ENCODE results near the gene CFAP299.

The CFAP299 gene

GRCh38 chr4:80452055-80452454 is 116.5 kb downstream of the CFAP299 start:
- no peak for DNase-seq (ENCODE audit: low spot score)

DNA sequence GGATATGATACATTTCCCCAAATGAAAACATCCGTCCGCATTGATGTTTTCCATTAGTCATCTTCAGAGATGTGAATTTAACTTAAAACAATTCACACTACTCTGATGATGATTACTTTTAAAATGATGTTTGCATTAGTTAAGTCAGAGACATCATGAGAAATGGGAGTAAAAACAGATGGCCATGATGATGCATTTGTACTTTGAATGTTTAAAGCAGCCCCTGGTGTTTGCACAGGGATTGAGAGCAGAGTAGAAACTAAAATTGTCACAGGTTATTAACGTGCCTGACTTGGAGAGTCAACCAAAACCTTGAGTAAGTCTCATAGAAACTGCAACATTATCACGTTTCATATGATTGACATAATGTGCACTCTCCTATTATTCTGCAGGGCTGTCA is 117.2 kb downstream of the CFAP299 start:
- DNase-seq (ENCODE audit: low spot score), result no peak

DNA sequence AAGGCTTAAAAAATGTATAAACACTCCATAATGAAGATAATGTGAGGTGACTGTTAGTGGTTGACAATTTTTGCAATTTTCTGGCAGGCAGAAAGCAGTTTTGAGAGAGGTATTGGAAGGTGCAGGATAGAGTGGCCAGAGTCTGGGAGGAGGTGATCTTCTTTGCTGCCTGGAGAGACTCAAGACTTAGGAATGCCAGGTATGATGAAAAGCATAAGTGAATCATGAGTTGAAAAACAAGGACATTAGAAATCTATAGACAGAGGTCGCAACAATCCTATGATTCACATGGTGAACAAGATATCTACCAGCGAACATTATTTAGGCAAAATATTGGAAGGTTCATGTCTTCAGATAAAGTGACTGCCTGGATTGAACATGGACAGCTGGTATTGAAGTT is 118.5 kb downstream of the CFAP299 start:
- DNase-seq (ENCODE audit: low spot score), result no peak

DNA sequence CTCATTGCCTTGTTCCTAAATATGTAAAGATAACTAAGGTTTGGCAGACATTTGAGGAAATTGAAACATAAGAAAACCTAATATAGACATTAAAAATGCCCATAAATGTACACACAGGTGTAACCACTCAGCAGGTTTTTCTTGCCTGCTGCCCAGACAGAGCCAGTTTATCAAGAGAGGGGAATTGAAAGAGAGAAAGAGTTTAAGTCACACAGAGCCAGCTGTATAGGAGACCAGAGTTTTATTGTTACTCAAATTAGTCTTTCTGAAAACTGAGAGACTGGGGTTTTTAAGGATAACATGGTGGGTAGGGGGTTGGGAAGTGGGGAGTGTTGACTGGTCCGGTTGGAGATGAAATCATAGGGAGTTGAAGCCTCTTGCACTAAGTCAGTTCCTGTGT is 119.0 kb downstream of the CFAP299 start:
- DNase-seq (ENCODE audit: low spot score), result no peak

DNA sequence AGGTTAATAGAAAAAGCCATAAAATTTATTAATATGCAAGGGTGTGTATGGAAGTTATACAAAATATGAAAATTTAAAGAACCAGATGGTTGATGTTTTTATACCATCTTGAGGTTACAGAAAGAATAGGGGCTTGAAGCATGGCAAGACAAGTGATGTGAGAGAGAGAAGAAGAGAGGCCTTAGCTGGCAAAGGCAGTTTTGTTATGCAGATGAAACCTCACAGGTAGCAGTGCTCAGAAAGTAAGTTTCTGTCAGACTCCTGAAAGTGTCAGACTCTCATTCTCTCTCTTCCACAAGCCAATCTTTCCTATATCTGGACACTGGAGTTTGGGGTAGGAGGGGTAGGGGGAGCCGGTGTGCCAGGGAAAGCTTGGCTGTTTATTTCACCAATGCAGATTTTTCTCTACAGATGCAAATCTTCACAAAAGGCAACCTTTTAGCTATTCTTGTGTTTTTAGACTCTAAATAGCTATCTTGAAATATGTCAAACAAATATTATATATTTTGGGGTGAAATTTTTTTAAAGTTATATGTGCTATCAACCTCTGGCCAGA is 124.5 kb downstream of the CFAP299 start:
- no peak for DNase-seq (ENCODE audit: low spot score)

GRCh38 chr4:80461412-80461811 is 125.9 kb downstream of the CFAP299 start:
- no peak for DNase-seq (ENCODE audit: low spot score)

DNA sequence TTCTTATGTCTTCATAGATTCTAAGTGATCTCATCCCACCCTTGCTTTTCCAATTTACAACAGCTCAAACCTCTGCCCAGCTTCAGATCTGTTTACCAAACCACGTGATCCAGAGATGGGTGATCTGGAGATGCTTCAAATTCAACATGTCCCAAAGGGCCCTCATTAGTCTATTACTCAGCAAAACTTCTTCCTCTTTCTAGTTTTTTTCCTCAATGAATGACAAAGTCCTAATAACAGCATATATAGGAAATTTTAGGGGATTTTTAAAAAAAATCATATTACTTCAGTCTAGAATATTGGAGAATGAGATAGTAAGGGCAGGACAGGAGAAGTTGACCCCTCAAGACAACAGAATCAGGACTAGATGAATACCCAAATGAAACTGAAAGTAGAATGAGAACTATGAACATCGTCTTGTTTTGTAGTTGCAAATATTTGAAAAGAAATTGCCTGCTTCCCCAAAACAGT is 127.1 kb downstream of the CFAP299 start:
- DNase-seq (ENCODE audit: low spot score), result no peak

DNA sequence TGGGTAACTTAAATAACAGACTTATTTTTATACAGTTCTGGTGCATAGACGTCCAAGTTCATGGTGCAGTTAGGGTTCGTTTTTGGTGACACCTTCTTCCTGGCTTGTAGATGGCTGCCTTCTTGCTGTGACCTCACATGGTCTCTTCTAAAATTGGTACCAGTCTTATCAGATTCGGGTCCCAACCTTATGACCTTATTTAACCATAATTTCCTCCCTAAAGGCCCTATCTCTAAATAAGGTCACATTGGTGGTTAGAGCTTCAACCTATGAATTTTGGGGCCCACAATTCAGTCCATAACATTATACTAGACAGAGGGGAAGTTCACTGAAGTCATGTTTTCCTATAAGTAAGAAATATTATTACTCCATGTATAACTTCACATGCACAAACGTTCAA is 128.0 kb downstream of the CFAP299 start:
- no peak for DNase-seq (ENCODE audit: low spot score)

GRCh38 chr4:80465238-80465637 is 129.7 kb downstream of the CFAP299 start:
- DNase-seq (ENCODE audit: low spot score), result no peak

DNA sequence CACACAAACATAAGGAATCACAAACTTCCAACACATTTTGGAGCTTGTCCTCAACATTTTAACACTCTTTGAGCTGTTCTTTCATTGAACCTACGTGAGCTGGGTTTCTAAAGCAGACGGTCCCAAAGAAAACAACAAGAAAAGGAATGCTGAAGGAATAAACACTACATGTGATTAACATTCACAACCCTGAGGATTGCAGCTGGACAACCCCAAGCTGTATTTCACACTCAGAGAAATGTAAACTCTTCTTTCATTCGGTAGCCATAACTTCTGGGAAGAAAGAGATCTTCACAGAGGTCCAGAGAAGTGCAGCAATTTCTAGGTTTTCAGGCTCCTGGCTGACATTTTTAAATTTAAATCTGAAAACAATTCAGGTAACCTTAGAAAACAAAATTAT is 130.2 kb downstream of the CFAP299 start:
- DNase-seq (ENCODE audit: low spot score), result no peak

DNA sequence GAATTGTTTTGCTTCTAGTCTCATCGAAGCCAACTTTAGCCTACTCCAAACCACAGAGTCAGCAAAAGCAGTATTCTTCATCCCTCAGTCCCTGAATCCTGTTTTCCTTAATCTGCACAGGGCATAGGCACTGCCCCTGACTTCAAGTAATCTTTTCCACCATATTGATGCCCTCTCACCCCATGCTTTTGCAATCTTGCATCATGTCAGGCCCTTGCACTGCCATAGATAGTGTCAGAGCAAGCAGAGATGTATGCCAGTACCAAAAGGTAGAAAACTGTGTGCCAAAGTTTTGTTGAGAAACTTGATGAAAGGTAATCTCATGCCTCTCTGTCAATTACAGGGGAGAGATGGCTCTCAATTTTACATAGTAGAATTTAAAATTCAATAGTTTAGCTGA is 131.1 kb downstream of the CFAP299 start:
- DNase-seq (ENCODE audit: low spot score), result no peak

GRCh38 chr4:80471756-80472155 is 136.2 kb downstream of the CFAP299 start:
- no peak for DNase-seq (ENCODE audit: low spot score)

DNA sequence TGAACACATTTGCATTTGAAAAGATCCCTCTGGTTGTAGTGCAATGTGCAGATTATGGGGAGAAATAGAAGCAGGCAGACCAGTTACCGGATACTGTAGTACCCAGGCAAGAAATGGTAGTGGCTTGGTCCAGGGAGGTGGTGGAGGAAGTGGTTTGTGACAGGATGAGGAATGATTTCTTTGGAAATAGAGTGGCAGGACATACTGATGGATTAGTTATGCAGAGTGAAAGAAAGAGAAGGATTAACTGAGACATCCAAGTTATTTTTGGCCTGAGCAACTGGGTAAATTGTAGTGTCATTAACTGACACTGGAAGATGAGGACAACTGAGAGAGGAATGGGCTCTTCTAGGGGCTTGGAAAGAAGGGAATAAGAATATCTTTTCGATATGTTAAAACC is 139.7 kb downstream of the CFAP299 start:
- no peak for DNase-seq (ENCODE audit: low spot score)

DNA sequence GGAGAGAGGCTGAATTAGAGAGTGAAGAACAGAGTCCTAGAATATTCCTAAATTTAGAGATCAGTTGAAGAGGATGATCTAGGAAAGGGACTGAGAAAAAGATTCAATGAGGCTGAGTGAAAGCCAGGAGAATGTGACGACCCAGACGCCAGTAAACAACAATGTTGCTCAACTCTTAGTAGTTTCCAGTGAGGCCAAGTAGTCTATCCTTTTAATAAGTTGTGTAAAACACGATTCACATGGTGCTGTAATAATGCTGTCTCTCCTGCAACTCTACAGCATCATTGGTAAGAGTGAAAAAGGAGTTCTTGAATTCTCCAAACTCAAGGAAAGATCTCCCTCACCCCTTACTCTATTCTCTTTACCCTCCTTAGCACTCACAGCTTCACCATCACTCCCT is 140.3 kb downstream of the CFAP299 start:
- DNase-seq (ENCODE audit: low spot score), result no peak

DNA sequence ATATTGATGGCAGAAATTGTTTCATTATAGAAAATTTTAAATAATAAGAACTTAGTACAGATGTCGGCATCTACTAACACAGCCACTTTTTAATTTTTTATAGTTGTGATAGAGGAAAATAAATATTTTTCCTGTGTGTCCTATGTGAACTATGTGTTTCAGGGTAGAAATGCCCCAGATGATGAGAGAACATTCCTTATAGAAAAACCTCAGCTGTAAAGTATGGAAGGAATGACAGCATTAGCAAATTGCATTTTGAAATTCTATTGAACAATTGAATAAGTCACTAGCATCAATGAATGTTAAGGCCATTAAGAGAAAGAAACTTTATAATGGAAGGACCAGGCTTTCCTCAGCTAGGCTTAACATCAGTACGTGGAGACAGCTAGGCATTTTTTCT is 149.2 kb downstream of the CFAP299 start:
- no peak for DNase-seq (ENCODE audit: low spot score)

DNA sequence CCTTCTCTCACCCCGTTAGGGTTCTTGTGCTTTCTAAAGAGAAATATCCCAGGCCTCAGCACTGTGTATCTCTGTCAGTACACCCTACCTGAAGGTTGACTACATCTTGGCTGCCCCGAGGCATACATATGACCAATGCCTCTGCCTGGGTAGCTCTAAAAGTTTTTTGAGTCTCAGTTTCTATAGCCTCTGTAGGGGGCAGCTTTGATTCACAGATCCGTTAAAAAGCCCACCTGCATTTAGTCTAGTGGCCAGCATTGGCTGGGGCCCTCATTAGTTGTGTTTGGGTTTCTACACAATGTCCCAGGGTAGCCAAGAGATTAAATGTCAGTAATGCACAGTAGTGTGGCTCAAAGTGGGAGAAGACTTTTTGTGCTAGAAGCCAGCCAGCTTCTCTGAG is 151.1 kb downstream of the CFAP299 start:
- DNase-seq (ENCODE audit: low spot score), result no peak

DNA sequence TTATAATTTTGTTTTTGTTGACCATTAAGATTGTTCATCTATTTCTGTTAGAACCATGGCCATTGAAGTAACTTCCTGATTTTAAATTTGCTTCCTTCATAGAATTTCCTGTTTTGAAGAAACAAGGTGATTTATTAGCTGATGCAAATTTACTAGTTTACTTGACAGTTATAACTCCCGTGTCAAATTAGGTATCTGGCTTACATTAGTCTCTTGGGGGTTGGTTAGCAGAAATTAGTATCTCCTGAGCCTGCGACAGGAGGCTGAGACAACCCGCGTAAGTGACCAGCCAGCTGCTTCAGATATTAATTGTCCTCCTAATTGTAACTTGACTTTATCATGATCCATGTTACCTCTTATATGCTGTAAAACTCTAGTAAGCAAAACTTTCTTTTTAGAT is 154.3 kb downstream of the CFAP299 start:
- DNase-seq (ENCODE audit: low spot score), result no peak

DNA sequence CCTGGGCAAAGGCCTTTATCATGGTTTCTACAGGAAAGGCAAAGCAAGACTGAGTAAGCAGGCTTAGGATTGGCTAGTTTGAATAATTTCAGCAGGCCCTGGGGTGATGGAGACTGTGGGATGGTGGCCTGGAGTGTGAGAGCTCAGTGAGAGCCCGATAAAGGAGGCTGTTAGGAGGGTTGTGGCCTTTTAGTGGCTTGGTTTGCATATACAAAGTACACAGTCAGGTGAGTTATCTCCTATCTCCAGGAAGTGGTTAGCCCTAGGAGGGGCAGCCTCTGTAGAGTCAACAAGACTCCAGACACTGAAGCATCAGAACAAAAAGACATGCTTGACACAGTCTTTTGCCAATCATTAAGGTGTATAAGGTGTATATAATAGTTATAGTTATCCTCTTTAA is 157.2 kb downstream of the CFAP299 start:
- DNase-seq (ENCODE audit: low spot score), result no peak

- DNase-seq (ENCODE audit: low spot score), result no peak
Observed at GRCh38 chr4:80495865-80496264, 160.3 kb downstream of the CFAP299 start.

DNA sequence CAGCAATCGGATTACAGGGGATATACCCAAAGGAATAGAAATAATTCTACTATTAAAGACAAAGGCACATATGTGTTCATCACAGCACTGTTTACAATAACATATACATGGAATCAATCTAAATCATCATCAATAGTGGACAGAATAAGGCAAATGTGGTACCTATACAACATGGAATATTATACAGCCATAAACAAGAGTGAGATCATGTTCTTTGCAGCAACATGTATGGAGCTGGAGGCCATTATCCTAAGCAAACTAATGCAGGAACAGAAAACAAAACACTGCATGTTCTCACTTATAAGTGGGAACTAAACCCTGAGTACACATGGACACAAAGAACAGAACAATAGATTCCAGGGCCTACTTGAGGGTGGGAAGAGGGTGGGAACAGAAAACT is 163.2 kb downstream of the CFAP299 start:
- no peak for DNase-seq (ENCODE audit: low spot score)

- no peak for DNase-seq (ENCODE audit: low spot score)
Observed at GRCh38 chr4:80500613-80501012, 165.1 kb downstream of the CFAP299 start.

DNA sequence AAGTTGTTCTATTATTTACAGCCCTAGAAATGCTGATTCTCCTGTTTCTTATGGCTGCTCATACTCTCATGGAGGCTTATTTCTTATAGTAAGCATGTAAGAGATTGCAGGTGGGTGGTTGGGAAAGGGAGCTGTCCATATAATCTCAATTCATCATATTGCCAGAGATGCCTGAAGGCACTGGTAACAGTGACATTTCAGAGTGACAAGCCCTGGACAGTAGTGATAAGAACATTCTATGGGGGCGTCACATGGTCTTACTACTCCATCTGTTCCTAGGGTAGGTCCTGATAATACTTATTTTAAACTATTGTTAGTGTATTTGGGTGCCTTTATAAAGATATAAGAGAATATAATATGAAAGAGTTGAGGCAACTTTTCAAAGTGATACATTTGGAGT is 171.5 kb downstream of the CFAP299 start:
- no peak for DNase-seq (ENCODE audit: low spot score)

GRCh38 chr4:80507507-80507906 is 172.0 kb downstream of the CFAP299 start:
- no peak for DNase-seq (ENCODE audit: low spot score)

DNA sequence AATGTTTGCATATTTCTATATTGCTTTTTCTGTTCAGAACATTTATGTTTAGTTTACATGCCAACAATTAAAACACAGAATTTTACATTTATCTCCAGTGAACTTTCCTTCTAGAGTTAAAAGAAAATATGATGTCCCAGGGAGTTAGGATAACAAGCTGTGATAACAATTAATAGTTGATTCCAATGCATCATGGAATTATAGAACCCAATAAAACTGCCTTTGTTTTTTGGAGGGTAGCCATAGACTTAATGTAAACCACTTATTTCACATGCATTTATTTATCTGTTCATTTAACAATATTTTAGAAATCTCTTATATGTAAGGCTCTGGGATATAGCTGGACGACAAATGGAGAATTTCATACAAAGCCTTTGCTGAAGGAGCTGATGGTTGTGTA is 180.0 kb downstream of the CFAP299 start:
- DNase-seq (ENCODE audit: low spot score), result no peak

DNA sequence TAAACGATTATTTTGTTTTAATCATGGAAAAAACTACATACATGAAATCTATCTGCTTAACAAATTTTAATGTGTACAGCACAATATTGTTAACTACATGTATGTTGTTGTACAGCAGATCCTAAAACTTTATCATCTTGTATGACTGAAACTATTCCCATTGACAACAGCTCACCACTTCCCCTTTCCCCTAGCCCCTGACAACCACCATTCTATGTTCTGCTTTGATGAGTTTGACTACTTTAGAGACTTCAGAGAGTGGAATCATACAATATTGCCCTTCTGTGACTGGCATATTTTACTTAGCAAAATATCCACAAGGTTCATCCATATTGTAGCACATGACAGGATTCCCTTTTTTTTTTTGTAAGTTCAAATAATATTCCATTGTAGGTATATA is 185.9 kb downstream of the CFAP299 start:
- no peak for DNase-seq (ENCODE audit: low spot score)
